ENCODE measurements around the gene TTN. TPM values are rescaled to one million over a fixed set of nuclear protein-coding genes. Genes with fewer than 3 reads are reported as not detected.

The TTN gene
- total RNA-seq, 3 donors from 2014 or later, result 1.3 to 8.6 (median 2.1) TPM

- ATAC-seq (no peak), DNase-seq (no peak)
- Histone ChIP-seq H3K4me3 (no peak overlapping the region), H3K9me3 (no peaks in the 10 kb centered on the region), H3K36me3 (ENCODE audit: low read depth) (no peaks in the 10 kb centered on the region), H3K4me1 (ENCODE audit: low read depth) (no peaks in the 10 kb centered on the region)
- no peak for TF ChIP-seq CTCF (IDR thresholded peaks at IDR 0.05)
- intact Hi-C loops (cut with DNase I, micrococcal nuclease), result no loop called here
Observed at GRCh38 chr2:178542569-178542968, 264.7 kb downstream of the TTN start.

- ATAC-seq (no peak), DNase-seq (no peak)
- no peaks in the 10 kb centered on the region for H3K36me3 ChIP-seq (ENCODE audit: low read depth)
- H3K4me1 ChIP-seq (ENCODE audit: low read depth), result no peaks in the 10 kb centered on the region
- TF ChIP-seq CTCF (IDR thresholded peaks at IDR 0.05), result no peak
- H3K9me3 ChIP-seq, result no peaks in the 10 kb centered on the region
- H3K4me3 ChIP-seq, result no peak overlapping the region
- intact Hi-C loops (cut with DNase I, micrococcal nuclease), result no loop called here
Observed at GRCh38 chr2:178542161-178542560, 265.1 kb downstream of the TTN start.

- Histone ChIP-seq H3K9me3 (no peaks in the 10 kb centered on the region), H3K4me1 (ENCODE audit: low read depth) (no peaks in the 10 kb centered on the region), H3K36me3 (ENCODE audit: low read depth) (no peaks in the 10 kb centered on the region), H3K4me3 (no peak overlapping the region)
- DNase-seq (no peak), ATAC-seq (no peak)
- intact Hi-C loops (cut with DNase I, micrococcal nuclease), result no loop called here
- TF ChIP-seq CTCF (IDR thresholded peaks at IDR 0.05), result no peak
Observed at GRCh38 chr2:178536037-178536436, 271.2 kb downstream of the TTN start.

- no peak overlapping the region for H3K4me3 ChIP-seq
- H3K36me3 ChIP-seq (ENCODE audit: low read depth), result no peaks in the 10 kb centered on the region
- intact Hi-C loops (cut with DNase I, micrococcal nuclease), result no loop called here
- DNase-seq, result no peak
- no peaks in the 10 kb centered on the region for H3K4me1 ChIP-seq (ENCODE audit: low read depth)
- ATAC-seq, result no peak
- TF ChIP-seq CTCF (IDR thresholded peaks at IDR 0.05), result no peak
- no peaks in the 10 kb centered on the region for H3K9me3 ChIP-seq
Observed at GRCh38 chr2:178531168-178531567, 276.1 kb downstream of the TTN start.

GRCh38 chr2:178530625-178531142 lies 276.5 kb downstream of the TTN start:
- ATAC-seq, result peak; percentile 51

More at GRCh38 chr2:178530625-178531142, 276.5 kb downstream of the TTN start:
- intact Hi-C loops (cut with DNase I, micrococcal nuclease), result no loop called here
- Histone ChIP-seq H3K9me3 (no peaks in the 10 kb centered on the region), H3K36me3 (ENCODE audit: low read depth) (no peaks in the 10 kb centered on the region), H3K4me3 (no peak overlapping the region), H3K4me1 (ENCODE audit: low read depth) (no peaks in the 10 kb centered on the region)
- TF ChIP-seq CTCF (IDR thresholded peaks at IDR 0.05), result no peak
- no peak for DNase-seq
